MM.1S (cell line): ENCODE measurements around the gene SLC39A2.

ENCODE experiments used
- CTCF ChIP-seq: fragments of 300-600 bp; sonication (generic); IDR thresholded peaks from 2 replicates; pipeline ENCODE4 v1.5.1; 2016; ENCODE audit warnings: antibody characterized with exemption, low read length, mixed read lengths
- EZH2phosphoT487 ChIP-seq: fragments of 300-600 bp; sonication (generic); IDR thresholded peaks from 2 replicates; pipeline ENCODE4 v1.6.1; 2018; ENCODE audit warnings: antibody characterized with exemption, low read length

- no peak for TF ChIP-seq CTCF
- TF ChIP-seq EZH2phosphoT487, result no peak
Measured at GRCh38 chr14:21049271-21049673, 50.2 kb downstream of the SLC39A2 start.
